TTC549 (cell line): ENCODE data around the gene AFF1.

Source experiments
- FAIRE-seq: peaks from 2 replicates; lab custom pipeline; 2012; peaks lifted over from hg19 to GRCh38; lab: Jason Lieb, UNC

AFF1 gene

DNA sequence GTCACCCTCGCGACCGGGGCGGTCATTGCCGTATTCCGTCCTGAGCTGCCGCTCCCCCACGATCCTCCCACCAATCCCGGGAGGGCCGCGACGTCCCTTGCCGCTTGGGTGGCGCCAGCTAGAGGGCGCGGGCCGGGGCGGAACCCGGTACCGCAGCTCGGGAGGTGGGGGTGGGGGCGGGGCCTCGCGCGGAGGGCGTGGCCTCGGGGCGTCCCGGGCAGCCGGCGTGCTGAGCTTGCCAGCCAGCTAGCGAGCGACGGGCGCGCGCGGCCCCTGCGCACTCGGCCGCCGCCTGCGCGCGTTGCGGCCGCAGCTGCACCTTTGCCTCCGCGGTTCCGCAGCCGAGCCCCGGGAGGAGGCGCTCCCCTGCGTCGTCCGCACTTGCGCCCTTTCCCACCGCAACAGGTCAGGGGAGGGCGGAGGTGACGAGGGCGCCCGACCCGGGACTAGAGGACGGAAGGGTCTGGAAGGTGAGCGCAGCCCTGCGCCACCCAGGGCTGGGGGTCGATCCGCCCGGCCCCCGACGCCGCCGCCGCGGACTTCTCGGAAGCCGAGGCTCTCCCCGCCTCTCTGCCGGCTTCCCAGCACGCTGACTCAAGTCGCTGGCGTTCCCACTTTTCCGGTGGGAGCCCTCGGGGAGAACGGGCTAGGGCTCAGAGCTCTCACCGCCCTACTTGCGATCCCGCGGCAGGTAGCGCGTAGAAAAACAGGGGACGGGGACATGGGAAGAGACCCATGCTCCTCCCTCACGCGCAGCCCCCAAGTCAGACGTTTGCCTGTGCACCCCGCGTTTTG, at the start of gene AFF1:
TSS of gene AFF1 (plus strand) at position 241 of the 795 bp plus-strand sequence. CDS start 13,523 bp downstream, outside the sequence.
- FAIRE-seq, result no peak

GRCh38 chr4:86890790-86891189, 44.0 kb upstream of the AFF1 start:
- FAIRE-seq, result no peak

GRCh38 chr4:86891762-86892635, 42.8 kb upstream of the AFF1 start, which contains the start of gene C4orf36:
C4orf36 (minus strand) TSS chr4:86892422; CDS start chr4:86891520, 902 bp downstream.
- no peak for FAIRE-seq

DNA sequence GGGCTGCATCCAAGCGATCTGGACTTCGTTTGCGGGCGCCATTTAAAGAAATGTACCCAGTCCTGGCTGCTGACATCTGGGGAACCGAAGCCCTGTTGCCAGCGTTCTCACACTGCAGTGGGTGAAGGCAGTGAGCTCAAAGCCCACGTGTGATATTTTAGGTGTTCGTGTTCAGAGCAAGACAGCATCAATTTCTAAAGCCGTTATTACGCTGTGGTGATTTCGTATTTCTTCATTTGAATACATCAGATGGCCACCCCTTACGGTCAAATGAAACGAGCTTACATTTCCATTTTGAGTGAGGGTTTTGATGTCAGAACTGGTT, 42.2 kb upstream of the AFF1 start:
- no peak for FAIRE-seq

DNA sequence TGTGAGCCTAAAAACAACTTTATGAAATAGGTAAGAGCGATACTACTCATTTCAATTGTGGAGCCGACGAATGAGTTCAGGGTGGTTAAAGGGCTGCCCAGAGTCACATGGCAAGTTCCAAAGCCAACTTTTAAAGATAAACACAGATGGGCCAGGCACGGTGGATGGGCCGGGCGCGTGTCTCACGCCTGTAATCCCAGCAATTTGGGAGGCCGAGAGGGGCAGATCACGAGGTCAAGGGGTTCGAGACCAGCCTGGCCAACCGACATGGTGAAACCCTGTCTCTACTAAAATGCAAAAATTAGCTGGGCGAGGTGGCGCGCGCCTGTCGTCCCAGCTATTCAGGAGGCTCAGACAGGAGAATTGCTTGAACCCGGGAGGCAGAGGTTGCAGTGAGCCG, 41.7 kb upstream of the AFF1 start:
- FAIRE-seq, result no peak

- FAIRE-seq, result no peak
Measured at GRCh38 chr4:86894455-86894854, 40.4 kb upstream of the AFF1 start.

- peak; percentile 93 for FAIRE-seq
Measured at GRCh38 chr4:86895692-86896488, 38.9 kb upstream of the AFF1 start.

DNA sequence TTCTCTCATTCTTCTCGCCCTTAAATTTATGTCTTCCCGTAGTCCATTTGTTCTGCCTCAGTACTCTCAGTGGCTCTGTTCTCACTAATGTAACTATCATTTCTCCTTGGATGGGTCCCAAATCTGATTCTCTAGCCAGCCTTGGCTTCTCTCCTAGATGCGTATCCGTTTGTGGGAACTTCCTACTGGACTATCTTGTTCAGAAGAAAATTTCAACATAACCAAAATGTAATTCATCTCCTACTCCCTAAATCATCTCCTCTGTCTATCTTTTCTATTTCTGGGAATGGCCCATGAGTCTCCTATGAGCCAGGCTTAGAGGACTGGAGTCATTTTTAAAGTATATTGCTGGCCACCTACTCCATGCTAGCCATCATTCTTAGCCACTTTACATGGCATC, 38.2 kb upstream of the AFF1 start:
- FAIRE-seq, result no peak

DNA sequence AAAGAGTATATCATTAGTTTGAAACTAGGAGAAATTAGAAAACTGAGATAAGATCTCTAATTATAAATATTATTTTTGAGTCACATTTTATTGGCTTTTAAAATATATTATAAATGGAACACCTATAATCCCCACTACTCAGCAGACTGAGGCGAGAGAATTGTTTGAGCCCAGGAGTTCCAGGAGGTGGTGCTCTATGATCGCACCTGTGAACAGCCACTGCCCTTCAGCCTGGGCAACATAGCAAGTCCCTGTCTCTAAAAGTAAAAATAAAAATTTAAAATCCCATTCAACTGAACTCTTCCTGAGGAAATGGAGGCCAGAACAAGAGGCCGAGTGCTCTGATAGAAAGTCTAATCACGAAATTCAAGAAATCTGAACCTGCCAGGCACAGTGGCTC, 36.2 kb upstream of the AFF1 start:
- FAIRE-seq, result no peak

DNA sequence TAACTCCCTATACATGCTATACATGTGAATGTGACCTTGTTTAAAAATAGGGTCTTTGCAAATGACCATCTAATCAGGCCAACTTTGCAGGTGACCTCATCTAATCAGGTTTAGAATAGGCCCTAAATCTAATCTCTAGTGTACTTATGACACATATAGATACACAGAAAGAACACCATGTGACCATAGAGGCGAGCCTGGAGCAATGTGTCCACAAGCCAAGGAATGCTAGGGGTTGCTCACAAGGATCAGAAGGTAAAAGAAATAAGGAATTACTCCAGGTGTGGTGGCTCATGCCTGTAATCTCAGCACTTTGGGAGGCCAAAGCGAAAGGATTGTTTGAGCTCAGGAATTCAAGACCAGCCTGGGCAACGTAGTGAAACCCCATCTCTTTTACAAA, 32.9 kb upstream of the AFF1 start:
- FAIRE-seq, result no peak

DNA sequence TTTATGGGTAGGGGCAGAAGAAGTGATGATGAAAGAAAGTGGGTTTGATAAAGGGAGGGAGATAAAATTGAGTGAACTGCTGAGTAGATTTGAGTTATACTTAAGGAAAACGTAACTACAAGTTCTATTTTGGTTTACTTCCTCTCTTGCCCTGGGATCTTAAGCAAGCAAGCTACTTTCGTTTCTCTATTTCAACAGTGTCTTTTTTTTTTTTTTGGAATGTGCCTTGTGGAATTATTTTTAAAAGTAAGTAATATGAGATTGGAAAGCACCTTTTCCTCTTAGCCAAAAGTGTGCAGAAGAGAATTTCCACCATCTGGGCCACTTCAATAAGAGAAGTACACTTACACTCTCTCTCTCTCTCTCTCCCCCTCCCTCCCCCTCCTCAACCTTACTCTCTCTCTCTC, 26.6 kb upstream of the AFF1 start:
- no peak for FAIRE-seq

- FAIRE-seq, result no peak
Measured at GRCh38 chr4:86909546-86910295, 25.1 kb upstream of the AFF1 start.

- no peak for FAIRE-seq
Measured at GRCh38 chr4:86910369-86910768, 24.4 kb upstream of the AFF1 start.

- no peak for FAIRE-seq
Measured at GRCh38 chr4:86910820-86911684, 23.8 kb upstream of the AFF1 start.

GRCh38 chr4:86916392-86916791, 18.4 kb upstream of the AFF1 start:
- no peak for FAIRE-seq

- FAIRE-seq, result no peak
Measured at GRCh38 chr4:86917212-86918039, 17.4 kb upstream of the AFF1 start.

DNA sequence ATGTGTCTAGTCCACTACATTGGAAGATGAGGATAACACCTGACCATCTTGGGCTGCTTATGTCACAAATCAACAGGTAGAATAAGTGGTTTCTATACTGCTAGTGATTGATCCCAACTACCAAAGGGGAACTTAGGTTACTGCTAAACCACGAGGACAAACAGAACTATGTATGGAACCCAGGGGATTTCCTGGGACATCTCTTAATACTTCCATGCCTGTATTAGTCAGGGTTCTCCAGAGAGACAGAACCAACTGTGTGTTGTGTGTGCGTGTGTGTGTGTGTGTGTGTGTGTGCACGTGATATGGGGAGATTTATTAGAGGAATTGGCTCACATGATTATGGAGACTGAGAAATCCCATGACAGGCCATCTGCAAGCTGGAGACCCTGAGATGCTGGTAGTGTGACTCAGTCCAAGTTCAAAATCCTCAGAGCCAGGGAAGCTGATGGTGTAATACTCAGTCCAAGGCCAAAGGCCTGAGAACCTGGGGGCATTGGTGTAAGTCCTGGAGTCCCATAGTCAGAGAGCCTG, 16.2 kb upstream of the AFF1 start:
- no peak for FAIRE-seq

DNA sequence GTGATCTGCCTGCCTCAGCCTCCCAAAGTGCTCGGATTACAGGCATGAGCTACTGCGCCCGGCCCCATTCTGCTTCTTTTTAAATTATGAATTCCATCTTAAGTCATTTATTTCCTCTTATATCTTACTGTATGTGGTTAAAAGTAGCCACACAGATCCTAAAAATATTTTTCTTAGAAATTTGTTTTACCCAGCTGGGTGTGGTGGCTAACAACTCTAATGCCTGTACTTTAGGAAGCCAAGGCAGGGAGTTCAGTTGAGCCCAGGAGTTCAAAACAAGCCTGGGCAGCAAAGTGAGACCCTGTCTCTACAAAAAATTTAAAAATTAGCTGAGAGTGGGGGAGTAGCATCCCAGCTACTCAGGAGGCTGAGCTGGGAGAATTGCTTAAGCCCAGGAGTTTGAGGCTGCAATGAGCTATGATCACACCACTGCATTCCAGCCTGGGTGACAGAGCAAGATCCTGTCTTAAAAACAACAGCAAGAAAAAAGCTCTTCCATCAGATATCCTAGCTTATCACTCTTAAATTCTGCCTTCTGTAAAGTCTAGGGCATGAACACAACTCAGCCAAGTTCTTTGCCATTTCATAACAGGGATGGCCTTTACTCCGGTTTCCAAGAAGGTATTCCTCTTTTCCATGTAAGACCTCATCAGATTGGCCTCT, 15.1 kb upstream of the AFF1 start:
- no peak for FAIRE-seq

GRCh38 chr4:86921608-86922252, 13.1 kb upstream of the AFF1 start:
- no peak for FAIRE-seq
